ENCODE measurements around the gene EP400.

GRCh38 chr12:132078190-132078589, 128.4 kb downstream of the EP400 start:
- TF ChIP-seq GATA3 (IDR thresholded peaks at IDR 0.05; ENCODE audit: low read depth, low read length) (no peak), GATA2 (IDR thresholded peaks at IDR 0.05; ENCODE audit: low read depth, low read length) (no peak)

Data from SH-SY5Y (cell line).